HG03175 (cell line): ENCODE results near the gene KRTAP26-1.

Experiments
- ATAC-seq: cut with Tn5 transposase; IDR thresholded peaks from one replicate; pipeline ENCODE4 v1.9.1; 2021; ENCODE audit warnings: mild to moderate bottlenecking, moderate library complexity; ENCODE audit not compliant: unreplicated experiment

The KRTAP26-1 gene, protein sequence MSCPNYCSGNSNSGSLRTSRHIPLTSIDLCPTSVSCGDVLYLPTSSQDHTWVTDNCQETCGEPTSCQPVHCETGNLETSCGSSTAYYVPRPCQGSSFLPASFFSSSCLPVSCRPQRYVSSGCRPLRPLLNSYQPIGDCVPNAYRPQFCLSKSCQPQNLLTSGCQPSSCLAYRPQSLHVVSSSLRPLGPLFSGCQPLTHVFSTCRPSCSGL

DNA sequence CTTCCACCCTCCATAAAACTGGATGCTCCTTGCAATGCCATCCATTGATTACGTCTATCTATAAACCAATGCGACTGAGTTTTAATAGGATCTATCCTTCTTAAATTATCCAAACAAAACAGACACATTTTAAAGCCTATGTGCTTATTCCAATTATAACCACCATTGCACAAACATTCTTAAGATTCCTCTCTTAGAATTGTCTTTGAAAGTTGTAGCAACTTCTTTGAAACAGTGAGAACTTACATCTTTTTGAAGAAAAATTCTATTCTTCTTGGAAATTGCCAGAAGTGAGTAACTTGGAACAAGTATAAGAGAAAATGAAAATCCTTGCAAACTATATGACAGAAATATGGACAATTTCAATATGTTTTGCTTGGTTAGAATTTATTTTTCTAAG, at the start of gene KRTAP26-1:
Gene KRTAP26-1, minus strand, starts transcription at position 101 of the 400 bp plus-strand sequence. CDS start 280 bp downstream, outside the sequence.
- ATAC-seq: no peak

DNA sequence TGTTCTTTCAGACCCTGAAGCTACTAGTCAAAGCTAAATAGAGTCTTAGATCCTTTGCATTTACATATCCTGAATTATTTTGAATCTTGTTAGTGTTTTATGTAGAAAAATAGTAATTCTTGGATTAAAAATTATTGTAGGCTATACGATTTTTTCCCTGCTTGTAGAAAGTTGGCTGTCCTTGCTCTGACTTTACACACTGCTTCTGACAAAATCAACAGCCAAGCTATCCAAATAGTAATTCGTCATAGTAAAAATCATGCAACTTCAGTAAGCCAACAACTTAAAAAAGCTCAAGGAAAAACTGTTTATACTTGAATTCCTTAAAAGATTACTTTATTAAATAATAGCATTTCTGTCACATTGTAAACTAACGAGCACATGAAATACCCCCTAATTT, 35.8 kb upstream of the KRTAP26-1 start:
- no peak for ATAC-seq

DNA sequence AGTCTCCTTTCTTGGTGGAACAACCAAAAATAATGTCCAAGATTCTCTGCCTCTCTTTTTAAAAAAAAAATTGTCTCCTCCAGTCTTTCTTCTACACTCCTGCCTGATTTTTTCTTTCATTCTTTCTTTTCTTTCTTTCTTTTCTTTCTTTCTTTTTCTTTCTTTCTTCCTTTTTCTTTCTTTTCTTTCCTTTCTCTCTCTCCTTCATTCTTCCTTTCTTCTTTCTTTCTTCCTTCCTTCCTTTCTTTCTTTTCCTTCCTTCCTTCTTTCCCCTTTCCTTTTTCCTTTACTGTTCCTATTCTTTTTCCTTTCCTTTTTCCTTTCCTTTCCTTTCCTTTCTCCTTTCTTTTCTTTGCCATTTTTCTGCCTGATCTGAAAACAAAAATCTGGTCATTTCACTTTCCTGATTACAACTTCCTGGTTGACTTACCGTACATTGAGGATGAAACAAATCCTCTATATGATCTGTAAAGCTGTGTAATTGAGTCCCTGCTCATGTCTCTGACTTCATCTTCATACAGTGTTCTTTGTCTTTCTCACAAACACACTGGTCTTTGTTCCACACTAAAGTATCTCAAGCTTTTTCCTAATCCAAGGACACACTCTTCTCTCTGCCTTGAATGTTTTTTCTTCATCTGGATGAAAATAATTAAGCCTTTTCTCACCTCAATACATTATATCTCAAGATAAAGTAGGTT, 34.3 kb upstream of the KRTAP26-1 start:
- no peak for ATAC-seq

DNA sequence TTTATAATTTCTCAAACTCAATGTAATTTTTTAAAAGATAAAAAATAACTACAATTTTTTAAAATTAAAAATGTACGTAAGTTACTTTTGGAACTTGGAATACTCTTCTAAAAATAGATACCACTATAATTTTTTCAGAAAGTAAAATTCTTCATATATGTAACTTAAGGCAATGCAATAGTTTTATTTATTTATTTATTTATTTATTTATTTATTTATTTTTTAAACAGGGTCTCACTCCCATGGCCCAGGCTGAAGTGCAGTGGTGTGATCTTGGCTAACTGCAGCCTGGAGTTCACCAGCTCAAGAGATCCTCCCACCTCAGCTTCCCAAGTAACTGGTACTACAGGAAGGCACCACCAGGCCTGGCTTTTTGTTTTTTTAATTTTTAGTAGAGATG, 31.4 kb upstream of the KRTAP26-1 start:
- ATAC-seq: no peak

DNA sequence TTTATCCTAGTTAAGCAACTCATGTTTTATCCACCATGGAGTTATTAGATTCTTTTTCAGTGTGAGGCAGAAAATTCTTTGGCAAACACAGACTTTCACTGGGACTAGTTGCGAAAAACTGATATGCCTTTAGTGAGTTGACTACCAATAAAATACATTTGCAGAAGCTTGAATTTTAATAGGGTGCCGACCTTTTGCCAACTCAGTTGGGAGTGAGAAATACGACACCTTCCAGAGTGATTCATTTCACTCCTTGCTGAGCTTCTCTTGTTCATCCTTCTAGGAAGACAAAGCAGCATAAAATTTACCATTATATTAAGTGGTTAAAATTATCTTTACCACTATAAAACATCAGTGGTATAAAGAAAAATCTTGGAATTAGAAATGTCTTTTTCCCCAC, 29.5 kb upstream of the KRTAP26-1 start:
- no peak for ATAC-seq

DNA sequence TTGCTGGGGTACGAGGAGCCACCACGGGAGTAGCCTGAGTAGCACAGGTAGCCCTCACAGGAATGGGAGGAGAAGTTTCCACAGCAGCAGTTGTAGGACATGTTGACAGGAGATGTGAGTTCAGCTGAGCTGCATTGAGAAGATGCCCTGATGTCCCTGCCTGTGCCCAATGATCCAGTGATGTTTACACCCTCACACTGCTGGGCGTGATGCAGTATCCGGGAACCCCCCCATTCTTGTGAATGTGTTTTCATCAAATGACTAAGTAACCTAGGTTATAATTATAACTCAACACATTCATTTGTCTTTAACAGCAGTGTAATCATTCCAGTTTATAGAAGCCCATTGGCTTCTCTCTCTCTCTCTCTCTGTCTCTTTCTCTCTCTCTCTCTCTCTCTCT, 28.4 kb upstream of the KRTAP26-1 start, which contains the start of gene KRTAP23-1:
Gene KRTAP23-1, minus strand, starts transcription at position 101 of the 400 bp plus-strand sequence. Its CDS starts 0 bp downstream, at position 101.
- ATAC-seq: no peak

DNA sequence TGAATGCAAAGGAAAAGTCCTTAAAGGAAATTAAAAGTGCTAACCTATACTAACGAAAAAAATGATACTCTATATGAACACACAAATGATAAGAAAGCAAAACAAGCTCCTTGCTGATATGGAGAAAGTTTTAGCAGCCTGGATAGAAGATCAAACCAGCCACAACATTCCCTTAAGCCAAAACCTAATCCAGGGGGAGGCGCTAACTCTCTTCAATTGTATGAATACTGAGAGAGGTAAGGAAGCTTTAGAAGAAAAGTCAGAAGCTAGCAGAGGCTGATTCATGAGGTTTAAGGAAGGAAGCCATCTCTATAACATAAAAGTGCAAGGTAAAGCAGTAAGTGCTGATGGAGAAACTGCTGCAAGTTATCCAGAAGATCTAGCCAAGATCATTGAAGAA, 24.9 kb upstream of the KRTAP26-1 start:
- ATAC-seq: no peak

DNA sequence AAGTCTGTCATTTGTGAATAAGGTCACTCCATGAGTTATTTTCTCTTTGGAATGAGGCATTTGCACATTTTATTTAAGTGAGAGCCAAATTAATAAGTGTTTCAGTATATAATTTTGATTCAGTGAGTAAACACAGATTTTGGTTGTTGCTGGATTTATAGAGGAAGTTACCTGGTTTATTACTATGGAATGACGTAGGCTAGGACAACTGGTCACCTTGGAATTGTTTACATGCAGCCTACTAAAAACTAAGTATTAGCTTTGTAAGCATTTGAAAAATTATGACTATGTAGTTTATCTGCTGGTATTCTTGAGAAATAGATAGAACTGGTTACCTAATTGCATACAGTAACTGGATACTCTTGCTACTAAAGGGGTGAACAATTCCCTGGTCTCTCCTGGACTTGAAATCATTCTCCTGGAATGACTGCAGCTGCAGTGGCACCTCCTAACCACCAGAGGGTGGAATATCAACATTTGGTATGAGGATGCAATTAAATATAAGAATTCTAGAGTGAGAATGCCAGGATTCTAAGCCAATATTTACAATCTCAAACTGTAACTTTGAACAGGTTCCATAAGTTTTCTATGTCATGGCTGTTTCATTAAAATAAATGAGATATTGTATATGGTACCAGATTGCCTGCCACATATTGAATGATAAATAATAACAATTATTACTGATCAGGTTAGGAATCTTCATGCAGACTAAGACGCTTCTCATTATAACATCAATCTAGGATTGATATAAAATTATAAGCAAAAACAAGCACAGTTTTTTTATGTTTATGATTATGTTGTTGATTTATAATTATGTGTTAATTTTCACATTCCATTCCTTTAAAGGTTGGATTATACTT, 20.8 kb upstream of the KRTAP26-1 start:
- ATAC-seq: no peak

DNA sequence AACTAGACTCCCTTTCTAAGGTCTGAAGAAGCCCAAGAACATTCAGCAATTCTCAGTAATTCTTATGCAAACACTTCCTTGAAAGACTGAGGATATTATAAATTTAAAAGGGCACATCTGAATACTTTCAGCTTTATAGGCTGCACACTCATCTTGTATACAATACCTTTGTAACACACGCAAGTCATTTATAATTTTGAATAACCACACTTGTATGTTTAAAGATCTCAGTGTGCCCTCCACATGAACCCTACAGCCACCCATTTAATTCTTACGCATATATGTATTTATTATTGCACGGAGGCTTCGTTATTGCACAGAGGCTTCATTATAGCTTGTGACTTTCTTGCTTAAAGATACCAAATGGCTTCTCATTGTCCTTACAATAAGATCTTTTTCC, 18.6 kb upstream of the KRTAP26-1 start:
- no peak for ATAC-seq

DNA sequence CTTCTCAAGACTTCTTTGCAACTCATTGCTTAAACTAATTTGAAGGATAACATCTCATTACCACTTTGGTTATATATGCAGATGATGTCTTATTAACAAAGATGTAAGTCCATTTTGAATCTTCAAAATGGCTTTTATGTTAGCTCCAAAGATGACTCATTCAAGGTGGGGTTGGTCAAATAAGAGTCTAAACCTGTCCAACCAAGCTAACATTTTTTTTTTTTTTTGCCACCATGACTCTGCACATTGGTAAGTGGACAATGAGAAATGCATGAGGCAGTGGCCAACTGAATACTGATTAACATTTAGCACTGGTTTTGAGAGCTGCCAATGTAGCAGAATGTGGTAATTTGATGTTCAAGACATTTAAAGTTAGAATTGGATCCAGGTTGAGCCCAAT, 17.7 kb upstream of the KRTAP26-1 start:
- no peak for ATAC-seq

DNA sequence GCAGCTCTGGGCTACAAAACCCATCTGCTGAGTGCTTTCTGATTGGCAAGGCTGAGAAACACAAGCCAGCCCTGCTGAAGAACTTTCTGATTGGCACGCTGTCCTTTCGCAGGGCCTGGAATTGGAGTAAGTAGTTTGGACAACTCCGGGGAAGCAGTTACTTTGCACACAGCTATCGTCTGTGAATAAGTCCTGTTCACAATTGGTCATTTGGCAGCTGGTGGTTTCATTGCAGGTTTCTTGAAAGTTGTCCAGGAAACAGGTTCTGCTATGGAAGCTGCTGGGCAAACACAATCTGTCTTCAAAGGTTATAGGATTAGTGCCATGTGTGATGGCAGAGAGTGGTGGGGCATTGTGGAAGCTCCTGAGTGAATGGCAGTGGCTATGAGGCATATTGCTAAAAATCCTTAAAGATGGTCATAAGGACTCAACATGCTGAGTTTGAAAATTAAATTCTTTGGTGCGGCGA, 17.2 kb upstream of the KRTAP26-1 start, which contains the start of gene KRTAP27-1:
Gene KRTAP27-1, minus strand, starts transcription at position 419 of the 469 bp plus-strand sequence. Its CDS starts 26 bp downstream, at position 393.
- ATAC-seq: no peak

DNA sequence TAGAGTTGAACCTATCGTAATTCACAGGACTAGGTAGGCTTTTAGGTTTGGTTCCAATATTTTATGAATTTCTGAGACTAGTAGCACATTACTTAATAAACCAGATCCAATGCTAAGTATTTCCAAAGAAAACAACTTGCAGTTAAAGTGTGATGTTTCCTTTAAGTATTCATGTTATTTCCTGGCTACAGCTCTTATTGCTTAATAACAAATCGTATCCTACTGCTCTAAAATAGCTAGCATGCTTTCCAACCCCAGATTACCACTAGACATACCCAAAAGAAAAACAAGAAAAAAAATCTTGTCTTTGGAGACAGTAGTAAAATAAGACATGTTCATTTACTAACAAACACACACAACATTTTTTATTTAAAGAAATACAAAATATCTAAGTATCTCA, 16.5 kb upstream of the KRTAP26-1 start:
- ATAC-seq: no peak

DNA sequence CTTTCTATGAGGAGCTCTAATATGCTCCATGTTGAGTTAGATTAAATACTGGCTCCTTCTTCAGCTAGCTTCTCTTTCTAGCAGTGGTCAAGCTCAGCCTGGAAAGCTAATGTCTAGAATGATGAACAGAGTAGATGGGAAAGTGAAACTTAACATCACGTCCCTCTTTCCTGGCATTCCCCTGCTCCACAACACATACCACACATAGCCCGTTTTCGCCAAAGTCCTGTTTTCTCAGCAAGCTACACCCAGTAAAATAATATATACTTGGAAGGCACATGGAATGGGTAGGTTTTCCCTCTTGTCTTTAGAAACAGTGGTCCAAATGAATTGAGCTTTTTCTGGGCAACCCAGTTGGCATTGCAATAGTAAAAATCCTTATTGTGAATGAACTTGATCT, 13.6 kb upstream of the KRTAP26-1 start:
- ATAC-seq: no peak

DNA sequence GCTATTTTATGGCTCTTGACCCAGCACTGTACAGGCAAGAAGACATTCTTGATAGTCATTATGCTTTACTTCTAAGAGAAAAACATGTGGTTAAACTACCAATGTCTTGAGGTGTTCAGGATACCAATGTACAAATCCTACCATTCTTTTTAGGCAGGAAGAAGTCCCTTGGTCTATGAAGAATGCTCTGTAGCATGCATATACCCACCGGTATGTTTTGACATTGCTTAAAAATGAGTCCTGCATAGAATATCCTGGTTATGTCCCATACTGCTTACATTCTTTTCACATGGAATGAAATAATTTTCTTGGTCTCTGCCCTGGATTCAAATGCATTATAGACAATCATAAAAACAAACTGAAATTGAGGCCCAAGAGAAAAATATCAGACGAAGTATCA, 12.6 kb upstream of the KRTAP26-1 start:
- no peak for ATAC-seq

DNA sequence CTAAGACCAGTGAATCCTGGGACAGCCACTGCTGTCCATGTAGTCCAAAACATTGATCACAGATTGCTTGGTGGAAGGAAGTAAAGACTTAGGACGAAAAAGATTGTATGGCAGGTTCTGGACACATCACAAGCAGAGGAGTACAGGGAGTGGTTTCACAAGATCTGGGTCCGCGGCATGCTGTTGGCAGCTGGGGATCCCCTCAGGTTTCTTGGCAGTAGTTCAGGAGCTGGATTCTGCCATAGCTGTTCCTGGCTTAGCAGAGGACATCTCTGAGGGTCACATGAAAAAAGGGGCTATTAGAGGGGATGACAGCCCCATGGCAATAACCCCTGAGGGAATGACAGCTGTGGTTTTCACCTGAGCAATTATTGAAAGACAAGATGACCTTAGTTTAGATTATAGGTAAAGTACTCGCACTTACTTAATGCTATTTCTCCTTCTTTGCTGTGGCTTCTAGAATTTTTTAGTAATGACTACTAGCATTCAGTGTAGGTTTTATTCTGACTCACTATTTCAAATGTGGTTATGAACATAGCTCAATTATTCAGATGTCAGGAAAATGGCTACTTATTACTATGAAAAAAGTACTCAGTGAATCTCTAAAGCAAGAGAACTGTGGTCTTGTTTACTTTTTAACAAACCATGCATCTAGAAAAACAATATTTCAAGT, 9.2 kb upstream of the KRTAP26-1 start:
- ATAC-seq: no peak

DNA sequence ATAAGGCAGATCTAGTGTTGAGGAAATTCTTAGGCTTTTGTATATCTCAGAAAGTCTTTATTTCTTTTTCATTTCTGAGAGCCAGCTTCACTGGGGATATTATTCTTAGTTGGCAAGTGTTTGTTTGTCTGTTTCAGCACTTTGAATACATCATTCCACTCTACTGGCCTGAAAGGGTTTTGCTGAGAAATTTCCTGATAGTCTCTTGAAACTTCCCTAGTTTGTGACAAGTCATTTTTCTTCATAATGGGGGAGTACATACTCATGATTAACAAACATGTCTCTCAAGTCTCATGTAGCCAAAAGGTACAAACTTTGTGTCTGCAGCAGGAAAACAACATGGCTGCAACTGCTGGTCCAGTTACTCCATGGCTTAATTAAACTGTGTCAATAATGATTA, 6.3 kb upstream of the KRTAP26-1 start:
- no peak for ATAC-seq

DNA sequence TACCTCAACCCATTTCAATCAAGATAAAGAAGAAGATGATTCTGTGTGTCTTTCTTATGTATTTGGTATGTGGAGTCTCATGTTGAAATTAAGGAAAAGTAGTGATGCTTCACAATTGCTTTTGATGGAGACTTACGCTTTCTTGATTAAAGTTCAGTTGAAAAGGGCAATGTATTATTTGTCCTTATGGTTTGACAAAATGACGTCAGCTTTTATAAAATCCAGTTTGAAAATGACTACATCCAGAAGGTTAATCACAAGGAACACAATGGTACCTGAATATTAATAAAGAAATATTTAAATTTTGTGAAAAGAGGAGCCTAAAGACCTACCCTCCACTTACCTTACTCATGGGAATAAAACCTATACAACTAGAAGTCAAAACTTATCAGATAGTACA, 4.4 kb downstream of the KRTAP26-1 start:
- ATAC-seq: no peak

DNA sequence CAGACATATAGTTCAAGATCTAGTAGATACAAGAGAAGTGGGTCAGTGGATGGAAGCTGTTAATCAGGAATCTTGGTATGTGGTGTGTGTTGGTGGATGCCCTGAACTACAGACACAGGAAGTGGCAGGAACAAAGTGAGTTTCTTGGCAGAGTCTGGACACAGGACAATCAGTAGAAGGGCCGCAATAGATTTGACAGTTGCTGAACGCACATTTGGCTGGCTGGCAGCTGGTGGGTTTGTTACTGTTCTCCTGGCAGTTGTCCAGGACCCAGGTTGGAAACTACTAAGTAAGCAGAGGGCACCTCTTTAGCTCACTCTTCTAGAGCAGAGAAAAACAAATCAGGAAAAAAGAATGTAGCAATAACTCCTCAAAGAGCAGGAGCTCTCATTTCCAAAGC, 13.2 kb downstream of the KRTAP26-1 start:
- no peak for ATAC-seq

DNA sequence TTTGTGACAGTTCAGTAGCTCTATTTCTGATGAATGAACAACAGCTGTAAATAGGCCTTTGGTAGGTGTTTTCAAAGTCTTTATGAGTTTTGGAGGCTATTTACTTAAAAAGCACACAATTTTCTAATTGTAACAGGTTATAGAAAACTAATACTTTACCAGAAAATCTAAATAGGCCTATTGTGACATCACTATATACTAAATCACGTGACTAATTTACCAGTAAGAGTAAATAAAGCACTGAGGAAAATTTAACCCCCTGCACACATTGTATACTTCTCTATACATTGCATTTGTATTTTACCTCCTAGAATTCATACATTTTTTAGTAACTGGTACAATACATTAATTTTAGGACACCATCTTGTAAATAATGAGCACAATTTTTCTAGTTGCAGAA, 15.0 kb downstream of the KRTAP26-1 start:
- no peak for ATAC-seq

DNA sequence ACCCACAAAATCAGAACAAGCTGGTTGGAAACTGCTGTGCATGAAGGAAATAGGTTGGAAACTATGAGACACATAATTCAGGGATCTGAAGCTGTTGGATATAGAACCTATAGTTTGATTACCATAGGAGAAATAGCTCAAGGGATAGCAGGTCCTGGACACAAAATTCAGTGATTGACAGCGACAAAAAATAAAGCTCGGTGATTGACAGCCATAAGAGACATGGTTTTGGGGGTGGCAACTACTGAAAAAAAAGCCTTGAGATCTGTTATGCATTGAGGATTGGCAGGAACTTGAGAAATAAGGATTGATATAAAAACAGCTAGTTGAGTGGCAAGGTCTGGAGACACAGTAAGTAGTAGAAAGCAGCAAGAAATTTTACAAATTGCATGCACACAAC, 30.9 kb downstream of the KRTAP26-1 start, which contains the start of gene KRTAP25-1:
Gene KRTAP25-1, minus strand, starts transcription at position 300 of the 400 bp plus-strand sequence. Its CDS starts 24 bp downstream, at position 276.
- no peak for ATAC-seq

DNA sequence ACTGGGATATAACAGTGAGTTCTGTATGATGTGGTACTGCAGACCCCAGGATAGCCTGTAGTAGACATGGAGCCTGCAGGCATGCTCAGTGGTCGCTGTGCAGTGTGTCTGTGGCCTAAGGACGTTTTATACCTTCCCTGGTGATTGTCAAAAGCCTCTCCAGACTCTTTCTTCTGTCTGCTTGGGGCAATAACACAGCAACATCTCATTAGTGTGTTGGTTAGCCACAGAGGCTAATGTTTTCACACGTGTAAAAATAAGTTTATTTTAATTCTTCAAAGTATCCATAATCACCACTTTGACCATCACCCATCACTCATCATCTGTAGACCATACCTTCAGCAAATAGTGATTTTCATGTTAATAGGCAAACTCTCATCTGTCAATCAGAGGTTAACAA, 37.3 kb downstream of the KRTAP26-1 start, which contains the start of gene KRTAP24-1:
Gene KRTAP24-1, minus strand, starts transcription at position 101 of the 400 bp plus-strand sequence. Its CDS starts 18 bp downstream, at position 83.
- no peak for ATAC-seq
